Liver (tissue), 9 donors: ENCODE measurements around the gene CCDC92B. TPM values are rescaled to one million over a fixed set of nuclear protein-coding genes. Genes with fewer than 3 reads are reported as not detected.

Source experiments
- DNase-seq: peaks from one replicate; pipeline ENCODE4 v3.0.0-alpha.2; 2017; ENCODE audit warnings: low spot score
- H3K27ac ChIP-seq, 2 donors: one replicate each; pipeline ENCODE4 v1.7.0; 2013; ENCODE audit warnings: inconsistent platforms in 2 of 2, low read length in 2 of 2, control low read depth in 1 of 2, low read depth in 1 of 2, mild to moderate bottlenecking in 1 of 2
- H3K27me3 ChIP-seq, 4 donors: one replicate each; pipeline versions ENCODE4 v1.6.1 to v1.7.0; 2013; ENCODE audit warnings: low read length in 3 of 4, inconsistent platforms in 1 of 4, mild to moderate bottlenecking in 1 of 4, moderate library complexity in 1 of 4; ENCODE audit not compliant: control insufficient read depth in 4 of 4, insufficient read depth in 4 of 4
- H3K36me3 ChIP-seq, 4 donors: one replicate each; pipeline versions ENCODE4 v1.6.1 to v1.7.0; 2013; ENCODE audit warnings: low read length in 3 of 4, mild to moderate bottlenecking in 3 of 4, low read depth in 1 of 4, moderate library complexity in 1 of 4; ENCODE audit not compliant: control insufficient read depth in 4 of 4, insufficient read depth in 3 of 4
- H3K4me1 ChIP-seq, 4 donors: one replicate each; pipeline versions ENCODE4 v1.6.1 to v1.7.0; 2013; ENCODE audit warnings: low read length in 3 of 4, mild to moderate bottlenecking in 3 of 4, moderate library complexity in 1 of 4; ENCODE audit not compliant: control insufficient read depth in 4 of 4, insufficient read depth in 4 of 4
- H3K4me3 ChIP-seq, 3 donors: one replicate each; pipeline versions ENCODE4 v1.6.1 to v1.7.0; 2013; ENCODE audit warnings: low read length in 3 of 3, control low read depth in 1 of 3, low read depth in 1 of 3, mild to moderate bottlenecking in 1 of 3
- H3K9ac ChIP-seq, 2 donors: one replicate each; pipeline ENCODE4 v1.7.0; 2013; ENCODE audit warnings: low read length in 2 of 2, mild to moderate bottlenecking in 2 of 2, moderate library complexity in 2 of 2, control low read depth in 1 of 2, low read depth in 1 of 2
- H3K9me3 ChIP-seq, 4 donors: one replicate each; pipeline versions ENCODE4 v1.6.1 to v1.7.0; 2013; ENCODE audit warnings: low read length in 3 of 4; ENCODE audit not compliant: control insufficient read depth in 4 of 4
- EGR1 ChIP-seq, 2 donors: IDR thresholded peaks; 2 replicates each; pipeline ENCODE4 v1.6.1; 2016 to 2018; ENCODE audit warnings: antibody characterized with exemption in 2 of 2, low read depth in 2 of 2
- FOXA2 ChIP-seq: IDR thresholded peaks from 2 replicates; pipeline ENCODE4 v1.6.1; 2016; ENCODE audit warnings: antibody characterized with exemption
- GABPA ChIP-seq, 2 donors: IDR thresholded peaks in 1 of 2; conservative IDR thresholded peaks in 1 of 2; 2 replicates each; pipeline ENCODE4 v1.6.1; 2016; ENCODE audit warnings: antibody characterized with exemption in 2 of 2, mild to moderate bottlenecking in 1 of 2, moderate library complexity in 1 of 2
- HNF4A ChIP-seq, 2 donors: conservative IDR thresholded peaks; 2 replicates each; pipeline ENCODE4 v1.6.1; 2016; ENCODE audit warnings: antibody characterized with exemption in 2 of 2, mild to moderate bottlenecking in 2 of 2
- HNF4G ChIP-seq: IDR thresholded peaks from 2 replicates; pipeline ENCODE4 v1.6.1; 2016; ENCODE audit warnings: antibody characterized with exemption
- JUND ChIP-seq, 2 donors: IDR thresholded peaks; 2 replicates each; pipeline ENCODE4 v1.6.1; 2016; ENCODE audit warnings: antibody characterized with exemption in 2 of 2
- NR2F2 ChIP-seq: IDR thresholded peaks from 2 replicates; pipeline ENCODE4 v1.6.1; 2016; ENCODE audit warnings: antibody characterized with exemption
- RAD21 ChIP-seq, 2 donors: IDR thresholded peaks; 2 replicates each; pipeline ENCODE4 v1.6.1; 2016; ENCODE audit warnings: antibody characterized with exemption in 2 of 2, mild to moderate bottlenecking in 2 of 2
- RXRA ChIP-seq, 2 donors: IDR thresholded peaks; 2 replicates each; pipeline ENCODE4 v1.6.1; 2017 to 2018; ENCODE audit warnings: antibody characterized with exemption in 2 of 2, mild to moderate bottlenecking in 1 of 2
- SP1 ChIP-seq: IDR thresholded peaks from 2 replicates; pipeline ENCODE4 v1.6.1; 2018; ENCODE audit warnings: antibody characterized with exemption, mild to moderate bottlenecking
- TAF1 ChIP-seq: conservative IDR thresholded peaks from 2 replicates; pipeline ENCODE4 v1.6.1; 2016; ENCODE audit warnings: antibody characterized with exemption, mild to moderate bottlenecking
- YY1 ChIP-seq: IDR thresholded peaks from 2 replicates; pipeline ENCODE4 v1.6.1; 2016; ENCODE audit warnings: antibody characterized with exemption, mild to moderate bottlenecking
- WGBS: extraction: QIAGEN DNeasy Blood & Tissue Kit; methylation state at CpG from one replicate; pipeline ENCODE4 v1.1.7; 2013; 5-methylcytosine and 5-hydroxymethylcytosine counted together
- polyA plus RNA-seq, 2 donors: library from polyadenylated mRNA; stranded (reverse) in 1 of 2; unstranded in 1 of 2; fragments of 200-250 nt in 1 of 2; fragments of >200 nt in 1 of 2; fragmentation: Nextera tagmentation in 1 of 2; extraction: Ambion mirVana in 1 of 2; gene quantifications; one replicate each; pipeline versions ENCODE4 v1.2.1 to v1.2.3, GENCODE V29; 2013 to 2015
- total RNA-seq, 2 donors: library from RNA; depleted of rRNA; stranded (reverse); fragments of >200 nt; gene quantifications; one replicate each; pipeline ENCODE4 v1.2.3, GENCODE V29; 2014
- TF ChIP-seq, protein P1 (sequence below): IDR thresholded peaks from 2 replicates; pipeline ENCODE4 v1.6.1; 2016; ENCODE audit warnings: antibody characterized with exemption
- TF ChIP-seq, protein P2 (sequence below): fragments of 150-350 bp; IDR thresholded peaks from 2 replicates; pipeline ENCODE4 v1.5.1; 2017; ENCODE audit warnings: improper control_type of control experiment, low read depth, low read length; ENCODE audit not compliant: missing input control
- TF ChIP-seq, protein P3 (sequence below): IDR thresholded peaks from 2 replicates; pipeline ENCODE4 v1.6.1; 2016; ENCODE audit warnings: antibody characterized with exemption, mild to moderate bottlenecking
- donor health status: healthy.
- donor health status: healthy.
- donor health status: healthy.
- donor health status: healthy.
- donor health status: healthy.

The CCDC92B gene
- total and polyA plus RNA-seq, 4 donors = not detected

DNA sequence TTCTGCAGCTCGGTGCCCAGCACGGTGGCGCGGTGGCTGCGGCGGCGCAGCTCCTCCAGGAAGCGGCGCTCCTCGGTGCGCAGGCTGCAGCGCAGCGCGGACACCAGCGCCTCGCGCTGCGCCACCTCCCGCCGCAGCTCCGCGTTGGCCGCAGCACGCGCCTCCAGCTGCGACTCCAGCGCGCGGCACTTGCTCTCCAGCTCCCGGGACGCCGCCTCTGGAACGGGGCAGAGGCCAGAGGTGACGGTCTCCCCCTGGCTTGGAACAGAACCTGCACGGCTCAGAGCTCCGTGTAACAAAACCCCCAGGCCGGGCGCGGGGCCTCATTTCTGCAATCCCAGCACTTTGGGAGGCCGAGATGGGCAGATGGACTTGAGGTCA lies 24.7 kb downstream of the CCDC92B start:
- peaks cover 3 to 10% (median 6%) of the 10 kb centered on the region in 4 donors for H3K4me1 ChIP-seq
- H3K36me3 ChIP-seq = no peaks in the 10 kb centered on the region
- no peak overlapping the region for H3K27ac ChIP-seq
- TF ChIP-seq RAD21 (IDR thresholded peaks at IDR 0.05) (no peak), SP1 (no peak), HNF4A (conservative IDR thresholded peaks at IDR 0.05) (no peak), HNF4G (no peak), TAF1 (no peak), GABPA (IDR thresholded peaks at IDR 0.05 in 1 of 2, conservative IDR thresholded peaks at IDR 0.05 in 1 of 2) (no peak), FOXA2 (no peak), NR2F2 (no peak), JUND (IDR thresholded peaks at IDR 0.05) (no peak), EGR1 (IDR thresholded peaks at IDR 0.05; ENCODE audit: low read depth in 2 of 2) (no peak), YY1 (no peak)
- TF ChIP-seq, protein P1, sequence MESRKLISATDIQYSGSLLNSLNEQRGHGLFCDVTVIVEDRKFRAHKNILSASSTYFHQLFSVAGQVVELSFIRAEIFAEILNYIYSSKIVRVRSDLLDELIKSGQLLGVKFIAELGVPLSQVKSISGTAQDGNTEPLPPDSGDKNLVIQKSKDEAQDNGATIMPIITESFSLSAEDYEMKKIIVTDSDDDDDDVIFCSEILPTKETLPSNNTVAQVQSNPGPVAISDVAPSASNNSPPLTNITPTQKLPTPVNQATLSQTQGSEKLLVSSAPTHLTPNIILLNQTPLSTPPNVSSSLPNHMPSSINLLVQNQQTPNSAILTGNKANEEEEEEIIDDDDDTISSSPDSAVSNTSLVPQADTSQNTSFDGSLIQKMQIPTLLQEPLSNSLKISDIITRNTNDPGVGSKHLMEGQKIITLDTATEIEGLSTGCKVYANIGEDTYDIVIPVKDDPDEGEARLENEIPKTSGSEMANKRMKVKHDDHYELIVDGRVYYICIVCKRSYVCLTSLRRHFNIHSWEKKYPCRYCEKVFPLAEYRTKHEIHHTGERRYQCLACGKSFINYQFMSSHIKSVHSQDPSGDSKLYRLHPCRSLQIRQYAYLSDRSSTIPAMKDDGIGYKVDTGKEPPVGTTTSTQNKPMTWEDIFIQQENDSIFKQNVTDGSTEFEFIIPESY = no peak
- TF ChIP-seq, protein P2, sequence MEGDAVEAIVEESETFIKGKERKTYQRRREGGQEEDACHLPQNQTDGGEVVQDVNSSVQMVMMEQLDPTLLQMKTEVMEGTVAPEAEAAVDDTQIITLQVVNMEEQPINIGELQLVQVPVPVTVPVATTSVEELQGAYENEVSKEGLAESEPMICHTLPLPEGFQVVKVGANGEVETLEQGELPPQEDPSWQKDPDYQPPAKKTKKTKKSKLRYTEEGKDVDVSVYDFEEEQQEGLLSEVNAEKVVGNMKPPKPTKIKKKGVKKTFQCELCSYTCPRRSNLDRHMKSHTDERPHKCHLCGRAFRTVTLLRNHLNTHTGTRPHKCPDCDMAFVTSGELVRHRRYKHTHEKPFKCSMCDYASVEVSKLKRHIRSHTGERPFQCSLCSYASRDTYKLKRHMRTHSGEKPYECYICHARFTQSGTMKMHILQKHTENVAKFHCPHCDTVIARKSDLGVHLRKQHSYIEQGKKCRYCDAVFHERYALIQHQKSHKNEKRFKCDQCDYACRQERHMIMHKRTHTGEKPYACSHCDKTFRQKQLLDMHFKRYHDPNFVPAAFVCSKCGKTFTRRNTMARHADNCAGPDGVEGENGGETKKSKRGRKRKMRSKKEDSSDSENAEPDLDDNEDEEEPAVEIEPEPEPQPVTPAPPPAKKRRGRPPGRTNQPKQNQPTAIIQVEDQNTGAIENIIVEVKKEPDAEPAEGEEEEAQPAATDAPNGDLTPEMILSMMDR = no peak
- TF ChIP-seq, protein P3, sequence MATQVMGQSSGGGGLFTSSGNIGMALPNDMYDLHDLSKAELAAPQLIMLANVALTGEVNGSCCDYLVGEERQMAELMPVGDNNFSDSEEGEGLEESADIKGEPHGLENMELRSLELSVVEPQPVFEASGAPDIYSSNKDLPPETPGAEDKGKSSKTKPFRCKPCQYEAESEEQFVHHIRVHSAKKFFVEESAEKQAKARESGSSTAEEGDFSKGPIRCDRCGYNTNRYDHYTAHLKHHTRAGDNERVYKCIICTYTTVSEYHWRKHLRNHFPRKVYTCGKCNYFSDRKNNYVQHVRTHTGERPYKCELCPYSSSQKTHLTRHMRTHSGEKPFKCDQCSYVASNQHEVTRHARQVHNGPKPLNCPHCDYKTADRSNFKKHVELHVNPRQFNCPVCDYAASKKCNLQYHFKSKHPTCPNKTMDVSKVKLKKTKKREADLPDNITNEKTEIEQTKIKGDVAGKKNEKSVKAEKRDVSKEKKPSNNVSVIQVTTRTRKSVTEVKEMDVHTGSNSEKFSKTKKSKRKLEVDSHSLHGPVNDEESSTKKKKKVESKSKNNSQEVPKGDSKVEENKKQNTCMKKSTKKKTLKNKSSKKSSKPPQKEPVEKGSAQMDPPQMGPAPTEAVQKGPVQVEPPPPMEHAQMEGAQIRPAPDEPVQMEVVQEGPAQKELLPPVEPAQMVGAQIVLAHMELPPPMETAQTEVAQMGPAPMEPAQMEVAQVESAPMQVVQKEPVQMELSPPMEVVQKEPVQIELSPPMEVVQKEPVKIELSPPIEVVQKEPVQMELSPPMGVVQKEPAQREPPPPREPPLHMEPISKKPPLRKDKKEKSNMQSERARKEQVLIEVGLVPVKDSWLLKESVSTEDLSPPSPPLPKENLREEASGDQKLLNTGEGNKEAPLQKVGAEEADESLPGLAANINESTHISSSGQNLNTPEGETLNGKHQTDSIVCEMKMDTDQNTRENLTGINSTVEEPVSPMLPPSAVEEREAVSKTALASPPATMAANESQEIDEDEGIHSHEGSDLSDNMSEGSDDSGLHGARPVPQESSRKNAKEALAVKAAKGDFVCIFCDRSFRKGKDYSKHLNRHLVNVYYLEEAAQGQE = no peak
- peak overlapping the region in 1 of 3 donors; percentile 37 for H3K4me3 ChIP-seq
- no peak overlapping the region for H3K9ac ChIP-seq
- no peaks in the 10 kb centered on the region for H3K9me3 ChIP-seq
- 4% methylated on average over 40 of the region's 40 CpGs for WGBS
- peaks cover 0 to 7% (median under 1%) of the 10 kb centered on the region in 4 donors for H3K27me3 ChIP-seq
- no peak for DNase-seq

DNA sequence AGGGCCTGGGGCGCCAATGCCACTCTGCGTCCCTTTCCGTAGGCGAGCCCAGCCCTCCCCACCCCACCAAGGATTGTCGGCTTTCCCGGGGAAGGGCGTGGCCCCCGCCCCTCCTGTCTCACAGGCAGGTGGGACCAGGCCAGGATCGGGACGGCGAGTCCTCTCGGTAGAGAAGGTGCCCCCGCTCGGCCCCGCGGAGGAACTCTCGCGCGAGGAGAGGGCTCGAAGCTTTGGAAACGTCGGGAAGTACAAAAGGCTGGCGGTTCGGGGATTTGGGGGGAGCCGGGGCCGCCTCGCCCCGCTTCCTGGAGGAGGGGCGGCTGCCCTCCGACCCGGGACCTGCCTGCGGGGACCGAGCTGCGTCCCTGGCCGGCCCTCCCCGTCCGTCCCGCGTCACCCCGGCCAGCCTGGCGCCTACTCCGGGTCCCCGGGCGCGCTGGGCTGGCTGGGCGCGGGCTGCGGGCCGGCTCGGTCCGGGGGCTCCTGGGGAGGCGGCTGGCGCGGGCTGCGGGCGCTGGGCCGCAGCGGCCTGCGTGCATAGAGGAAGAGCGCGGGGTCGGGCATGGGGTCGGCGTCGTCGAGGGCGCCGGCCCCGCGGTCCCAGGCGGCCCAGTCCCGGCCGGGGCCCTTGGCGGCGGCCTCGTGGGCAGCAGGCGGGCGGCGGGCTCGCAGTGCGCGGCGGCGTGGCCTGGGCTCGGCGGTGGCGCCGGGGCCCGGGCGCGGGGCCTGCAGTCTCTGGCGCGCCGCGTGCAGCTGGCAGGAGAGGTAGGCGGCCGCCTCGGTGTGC lies 25.3 kb downstream of the CCDC92B start:
- Histone ChIP-seq H3K9me3 (no peaks in the 10 kb centered on the region), H3K27me3 (peaks cover 0 to 7% (median under 1%) of the 10 kb centered on the region in 4 donors), H3K4me1 (peaks cover 3 to 10% (median 6%) of the 10 kb centered on the region in 4 donors), H3K27ac (no peak overlapping the region), H3K36me3 (no peaks in the 10 kb centered on the region), H3K4me3 (peak overlapping the region in 1 of 3 donors; percentile 37), H3K9ac (no peak overlapping the region)
- TF ChIP-seq RAD21 (IDR thresholded peaks at IDR 0.05) (no peak), RXRA (IDR thresholded peaks at IDR 0.05) (no peak), NR2F2 (no peak), YY1 (no peak), TAF1 (no peak), EGR1 (IDR thresholded peaks at IDR 0.05; ENCODE audit: low read depth in 2 of 2) (no peak), GABPA (IDR thresholded peaks at IDR 0.05 in 1 of 2, conservative IDR thresholded peaks at IDR 0.05 in 1 of 2) (no peak), HNF4A (conservative IDR thresholded peaks at IDR 0.05) (no peak), JUND (IDR thresholded peaks at IDR 0.05) (no peak), FOXA2 (no peak)
- TF ChIP-seq, protein P3 = no peak
- TF ChIP-seq, protein P2 = no peak
- 5% methylated on average over 98 of the region's 98 CpGs for WGBS
- DNase-seq = no peak
